Mucosa of descending colon (tissue), 3 donors: Measurements from ENCODE around the gene INSR. TPM values are rescaled to one million over a fixed set of nuclear protein-coding genes. Genes with fewer than 3 reads are reported as not detected.
"Not testable (repeated sequence)": the region's sequence is repeated elsewhere in the genome, so short reads cannot be mapped to it uniquely, and the experiment has no call there.

Source experiments
- ATAC-seq: fragments of 200-7000 bp; cut with Tn5 transposase; one replicate; pipeline ENCODE4 v1.9.1; 2020; ENCODE audit warnings: mild to moderate bottlenecking, moderate library complexity
- DNase-seq, 3 donors: peaks; one replicate each; pipeline ENCODE4 v3.0.0-alpha.2; 2020
- H3K36me3 ChIP-seq: fragments of 200-600 bp; one replicate; pipeline ENCODE4 v1.8.0; 2021; ENCODE audit warnings: low read depth, mild to moderate bottlenecking
- H3K4me1 ChIP-seq: fragments of 200-600 bp; one replicate; pipeline ENCODE4 v1.8.0; 2021; ENCODE audit warnings: low read depth, mild to moderate bottlenecking
- H3K4me3 ChIP-seq: fragments of 200-600 bp; one replicate; pipeline ENCODE4 v1.8.0; 2021; ENCODE audit warnings: mild to moderate bottlenecking
- H3K9me3 ChIP-seq: fragments of 200-600 bp; one replicate; pipeline ENCODE4 v1.8.0; 2021; ENCODE audit warnings: mild to moderate bottlenecking
- CTCF ChIP-seq: fragments of 200-600 bp; IDR thresholded peaks from one replicate; pipeline ENCODE4 v1.8.0; 2022; ENCODE audit warnings: antibody characterized with exemption, mild to moderate bottlenecking
- intact Hi-C, 2 donors: fragments of 100-400 bp; cut with DNase I in 1 of 2; cut with micrococcal nuclease in 1 of 2; formaldehyde crosslinking; loops; one replicate each; pipeline versions ENCODE4 v1.11.0 to v1.11.1; 2022; cut with DNase I, micrococcal nuclease
- total RNA-seq, 3 donors: library from RNA; stranded (reverse); fragmentation: NEBNext Ultra II Directional in 2 of 3; extraction: Animal tissue kit (Norgen Biotek cat#: 25700) in 2 of 3; gene quantifications; one replicate each; pipeline versions ENCODE4 v1.2.1 to v1.2.4, GENCODE V29; 2021 to 2023
- donor health status: DM: no; HTN: no; CAD: no; lungs with moderate emphysema.
- donor health status: DM: no; HTN: no; CAD: no.
- donor health status: DM: no; HTN: yes; CAD: no.

Gene INSR
- total RNA-seq, 3 donors from 2014 or later = 74.9 to 109 (median 91.2) TPM

- Histone ChIP-seq H3K4me1 (peaks cover 5% of the 10 kb centered on the region), H3K9me3 (no peaks in the 10 kb centered on the region), H3K36me3 (peaks cover 5% of the 10 kb centered on the region), H3K4me3 (no peak overlapping the region)
- intact Hi-C loops = no loop called here
- ATAC-seq (no peak), DNase-seq (peak in 2 of 3 donors; percentile 6 to 34)
- TF ChIP-seq CTCF = no peak
These were observed 225.6 kb downstream of the INSR start for GRCh38 chr19:7068599-7068998.

GRCh38 chr19:7067716-7068115, 226.5 kb downstream of the INSR start:
- no peak for ATAC-seq
- H3K4me3 ChIP-seq = no peak overlapping the region
- TF ChIP-seq CTCF = no peak
- peaks cover 5% of the 10 kb centered on the region for H3K4me1 ChIP-seq
- intact Hi-C loops = no loop called here
- no peak for DNase-seq
- H3K9me3 ChIP-seq = no peaks in the 10 kb centered on the region
- peaks cover 2% of the 10 kb centered on the region for H3K36me3 ChIP-seq

- ATAC-seq, H3K9me3 ChIP-seq, H3K4me3 ChIP-seq, H3K4me1 ChIP-seq, intact Hi-C loops, H3K36me3 ChIP-seq: not testable (repeated sequence)
- peak in 2 of 3 donors; percentile 37 to 41 for DNase-seq
These were observed 227.1 kb downstream of the INSR start for GRCh38 chr19:7067122-7067521.

- no peak overlapping the region for H3K4me3 ChIP-seq
- no peaks in the 10 kb centered on the region for H3K9me3 ChIP-seq
- intact Hi-C loops = no loop called here
- no peak for TF ChIP-seq CTCF
- no peaks in the 10 kb centered on the region for H3K36me3 ChIP-seq
- DNase-seq = no peak
- no peaks in the 10 kb centered on the region for H3K4me1 ChIP-seq
- no peak for ATAC-seq
These were observed 230.3 kb downstream of the INSR start for GRCh38 chr19:7063764-7064418.

GRCh38 chr19:7063339-7063738, 230.9 kb downstream of the INSR start:
- no peak overlapping the region for H3K4me3 ChIP-seq
- no peaks in the 10 kb centered on the region for H3K9me3 ChIP-seq
- no peaks in the 10 kb centered on the region for H3K36me3 ChIP-seq
- ATAC-seq = no peak
- intact Hi-C loops = no loop called here
- H3K4me1 ChIP-seq = no peaks in the 10 kb centered on the region
- no peak for TF ChIP-seq CTCF
- no peak for DNase-seq

Other genes starting within 250 kb of the INSR start
- not detected for gene MBD3L2, start 245.1 kb downstream of the INSR start, total RNA-seq
- not detected for gene MBD3L3, start 235.7 kb downstream of the INSR start, total RNA-seq
- gene ZNF557, start 224.7 kb downstream of the INSR start, total RNA-seq = 10 to 100 TPM in 1 of 3 donors, 1 to 10 TPM in 2; 8.5 to 10.3 (median 9.8) TPM
- 10 to 100 TPM; 67.8 to 86.8 (median 81.2) TPM for gene ARHGEF18, start 54.5 kb upstream of the INSR start, total RNA-seq
- gene PEX11G, start 194.6 kb upstream of the INSR start, total RNA-seq = 1 to 10 TPM; 4.0 to 9.5 (median 8.1) TPM
- 10 to 100 TPM; 31.7 to 88.8 (median 42.1) TPM for gene ZNF358, start 221.7 kb upstream of the INSR start, total RNA-seq
- gene MCOLN1, start 228.2 kb upstream of the INSR start, total RNA-seq = 10 to 100 TPM; 29.5 to 40.1 (median 31.7) TPM
- gene PNPLA6, start 241.3 kb upstream of the INSR start, total RNA-seq = 100 to 1,000 TPM in 2 of 3 donors, 10 to 100 TPM in 1; 85.7 to 136 (median 121) TPM